ENCODE data around the gene DDOST. TPM values are rescaled to one million over a fixed set of nuclear protein-coding genes. Genes with fewer than 3 reads are reported as not detected.

DDOST gene
- total RNA-seq, 2 experiments from 2014 or later, result 111 to 148 TPM

GRCh38 chr1:20701446-20701845 lies 40.3 kb upstream of the DDOST start:
- Histone ChIP-seq H3K4me2 (ENCODE audit: low read length) (no peak overlapping the region), H3K79me2 (ENCODE audit: insufficient read depth, low read depth, low read length) (no peaks in the 10 kb centered on the region), H3K9me3 (ENCODE audit: low read length) (no peaks in the 10 kb centered on the region), H3K27ac (ENCODE audit: low read depth, low read length, poor library complexity, severe bottlenecking) (no peak overlapping the region), H3K4me3 (ENCODE audit: low read depth, low read length, poor library complexity, severe bottlenecking) (no peak overlapping the region), H4K20me1 (ENCODE audit: insufficient read depth, low read length) (no peaks in the 10 kb centered on the region), H3K9me2 (ENCODE audit: insufficient read depth, low read length) (no peaks in the 10 kb centered on the region), H3K36me3 (ENCODE audit: insufficient read depth, low read length) (no peaks in the 10 kb centered on the region), H3K4me1 (ENCODE audit: insufficient read depth, low read length, poor library complexity, severe bottlenecking) (no peaks in the 10 kb centered on the region), H2AFZ (ENCODE audit: low read length) (no peak overlapping the region)
- BruUV-seq (replicated peaks), result no TSS peak
- CTCF ChIA-PET (ENCODE audit: unreplicated experiment), result no interaction called here
- no peak for TF ChIP-seq EZH2phosphoT487 (IDR thresholded peaks at IDR 0.05; ENCODE audit: borderline replicate concordance, low read depth, low read length)
- TF ChIP-seq, protein P1, sequence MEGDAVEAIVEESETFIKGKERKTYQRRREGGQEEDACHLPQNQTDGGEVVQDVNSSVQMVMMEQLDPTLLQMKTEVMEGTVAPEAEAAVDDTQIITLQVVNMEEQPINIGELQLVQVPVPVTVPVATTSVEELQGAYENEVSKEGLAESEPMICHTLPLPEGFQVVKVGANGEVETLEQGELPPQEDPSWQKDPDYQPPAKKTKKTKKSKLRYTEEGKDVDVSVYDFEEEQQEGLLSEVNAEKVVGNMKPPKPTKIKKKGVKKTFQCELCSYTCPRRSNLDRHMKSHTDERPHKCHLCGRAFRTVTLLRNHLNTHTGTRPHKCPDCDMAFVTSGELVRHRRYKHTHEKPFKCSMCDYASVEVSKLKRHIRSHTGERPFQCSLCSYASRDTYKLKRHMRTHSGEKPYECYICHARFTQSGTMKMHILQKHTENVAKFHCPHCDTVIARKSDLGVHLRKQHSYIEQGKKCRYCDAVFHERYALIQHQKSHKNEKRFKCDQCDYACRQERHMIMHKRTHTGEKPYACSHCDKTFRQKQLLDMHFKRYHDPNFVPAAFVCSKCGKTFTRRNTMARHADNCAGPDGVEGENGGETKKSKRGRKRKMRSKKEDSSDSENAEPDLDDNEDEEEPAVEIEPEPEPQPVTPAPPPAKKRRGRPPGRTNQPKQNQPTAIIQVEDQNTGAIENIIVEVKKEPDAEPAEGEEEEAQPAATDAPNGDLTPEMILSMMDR (conservative IDR thresholded peaks at IDR 0.05; ENCODE audit: low read length), result no peak
- POLR2A ChIA-PET, result no interaction called here
- intact Hi-C loops (cut with micrococcal nuclease; ENCODE audit: unreplicated experiment), result no loop called here
- DNase-seq (ENCODE audit: low spot score), result no peak

DNA sequence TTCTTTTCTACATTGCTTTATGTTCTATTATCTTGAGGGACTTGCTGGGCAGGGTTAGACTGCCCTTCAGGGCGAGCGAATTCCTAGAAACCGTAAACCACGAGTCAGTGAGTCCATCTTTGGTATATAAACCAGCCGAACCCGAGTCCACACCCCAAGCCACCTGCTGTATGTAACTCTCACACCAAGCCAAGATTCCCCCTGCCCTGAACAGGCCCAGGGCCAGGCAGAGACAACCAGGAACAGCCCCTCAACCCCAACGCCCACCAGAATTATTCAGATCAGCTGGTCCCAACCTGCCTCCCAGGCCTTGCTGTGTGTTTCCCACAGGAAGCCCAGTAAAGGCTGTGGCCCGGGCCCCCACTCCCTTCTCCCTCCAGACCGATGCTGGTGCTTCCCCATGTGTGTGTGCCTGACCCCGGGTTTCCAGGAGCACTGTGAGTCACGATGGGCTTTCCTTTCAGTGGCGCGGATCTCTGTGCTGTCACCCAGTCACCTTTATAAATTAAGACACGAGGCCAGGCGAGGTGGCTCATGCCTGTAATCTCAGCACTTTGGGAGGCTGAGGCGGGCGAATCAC lies 39.6 kb upstream of the DDOST start:
- DNase-seq (ENCODE audit: low spot score), result no peak
- Histone ChIP-seq H4K20me1 (ENCODE audit: insufficient read depth, low read length) (no peaks in the 10 kb centered on the region), H3K79me2 (ENCODE audit: insufficient read depth, low read depth, low read length) (no peaks in the 10 kb centered on the region), H3K4me2 (ENCODE audit: low read length) (no peak overlapping the region), H3K9me3 (ENCODE audit: low read length) (no peaks in the 10 kb centered on the region), H3K9me2 (ENCODE audit: insufficient read depth, low read length) (no peaks in the 10 kb centered on the region), H3K27ac (ENCODE audit: low read depth, low read length, poor library complexity, severe bottlenecking) (no peak overlapping the region), H3K4me1 (ENCODE audit: insufficient read depth, low read length, poor library complexity, severe bottlenecking) (no peaks in the 10 kb centered on the region), H2AFZ (ENCODE audit: low read length) (no peak overlapping the region), H3K4me3 (ENCODE audit: low read depth, low read length, poor library complexity, severe bottlenecking) (no peak overlapping the region), H3K36me3 (ENCODE audit: insufficient read depth, low read length) (no peaks in the 10 kb centered on the region)
- CTCF ChIA-PET (ENCODE audit: unreplicated experiment), result no interaction called here
- BruUV-seq (replicated peaks), result no TSS peak
- POLR2A ChIA-PET, result no interaction called here
- TF ChIP-seq EZH2phosphoT487 (IDR thresholded peaks at IDR 0.05; ENCODE audit: borderline replicate concordance, low read depth, low read length), result no peak
- TF ChIP-seq, protein P1 (conservative IDR thresholded peaks at IDR 0.05; ENCODE audit: low read length), result no peak
- intact Hi-C loops (cut with micrococcal nuclease; ENCODE audit: unreplicated experiment), result no loop called here

GRCh38 chr1:20699558-20699957 lies 38.4 kb upstream of the DDOST start:
- Histone ChIP-seq H2AFZ (ENCODE audit: low read length) (no peak overlapping the region), H3K4me1 (ENCODE audit: insufficient read depth, low read length, poor library complexity, severe bottlenecking) (no peaks in the 10 kb centered on the region), H4K20me1 (ENCODE audit: insufficient read depth, low read length) (no peaks in the 10 kb centered on the region), H3K79me2 (ENCODE audit: insufficient read depth, low read depth, low read length) (no peaks in the 10 kb centered on the region), H3K36me3 (ENCODE audit: insufficient read depth, low read length) (no peaks in the 10 kb centered on the region), H3K9me3 (ENCODE audit: low read length) (no peaks in the 10 kb centered on the region), H3K4me2 (ENCODE audit: low read length) (no peak overlapping the region), H3K4me3 (ENCODE audit: low read depth, low read length, poor library complexity, severe bottlenecking) (no peak overlapping the region), H3K9me2 (ENCODE audit: insufficient read depth, low read length) (no peaks in the 10 kb centered on the region), H3K27ac (ENCODE audit: low read depth, low read length, poor library complexity, severe bottlenecking) (no peak overlapping the region)
- TF ChIP-seq EZH2phosphoT487 (IDR thresholded peaks at IDR 0.05; ENCODE audit: borderline replicate concordance, low read depth, low read length), result no peak
- TF ChIP-seq, protein P1 (conservative IDR thresholded peaks at IDR 0.05; ENCODE audit: low read length), result no peak
- intact Hi-C loops (cut with micrococcal nuclease; ENCODE audit: unreplicated experiment), result loop anchor here (10.0 kb wide), 1 partner anchor 265 kb away; no protein-coding TSS in a partner anchor
- CTCF ChIA-PET (ENCODE audit: unreplicated experiment), result interaction anchor here (0.6 kb wide), 1 partner anchor 29 kb away, joined by 3 read pairs; no protein-coding TSS in a partner anchor
- no peak for DNase-seq (ENCODE audit: low spot score)
- POLR2A ChIA-PET, result no interaction called here
- BruUV-seq (replicated peaks), result no TSS peak

All from OCI-LY7 (cell line).